Mesenchymal stem cell (in vitro differentiated cells and primary cell): ENCODE results near the gene ADNP2.

Source experiments
- DNase-seq: peaks from one replicate; pipeline ENCODE4 v3.0.0-alpha.2; 2013
- H2AFZ ChIP-seq: one replicate; pipeline ENCODE4 v1.6.1; 2013; ENCODE audit warnings: low read depth, mild to moderate bottlenecking, control low read depth, inconsistent platforms, low read length, moderate library complexity
- H2AK5ac ChIP-seq: 2 replicates; pipeline ENCODE4 v1.6.1; 2013; ENCODE audit warnings: low read length, moderate library complexity, mild to moderate bottlenecking, inconsistent platforms; ENCODE audit not compliant: severe bottlenecking
- H2BK120ac ChIP-seq: one replicate; pipeline ENCODE4 v1.6.1; 2013; ENCODE audit warnings: low read depth, mild to moderate bottlenecking, inconsistent platforms, low read length, moderate library complexity
- H2BK12ac ChIP-seq, 2 experiments: one replicate each; pipeline ENCODE4 v1.6.1; 2013; ENCODE audit warnings: inconsistent platforms in 2 of 2, low read length in 2 of 2, mild to moderate bottlenecking in 2 of 2, moderate library complexity in 2 of 2, control low read depth in 1 of 2
- H2BK15ac ChIP-seq: one replicate; pipeline ENCODE4 v1.6.1; 2013; ENCODE audit warnings: mild to moderate bottlenecking, low read depth, inconsistent platforms; ENCODE audit not compliant: poor library complexity, severe bottlenecking
- H2BK5ac ChIP-seq: 2 replicates; pipeline ENCODE4 v1.6.1; 2013; ENCODE audit warnings: low read depth, mild to moderate bottlenecking, low read length, control low read depth, inconsistent platforms; ENCODE audit not compliant: poor library complexity, severe bottlenecking
- H3K14ac ChIP-seq, 2 experiments: one replicate each; pipeline ENCODE4 v1.6.1; 2013; ENCODE audit warnings: inconsistent platforms in 2 of 2, low read length in 2 of 2, control low read depth in 1 of 2, mild to moderate bottlenecking in 1 of 2, moderate library complexity in 1 of 2
- H3K18ac ChIP-seq, 2 experiments: one replicate each; pipeline ENCODE4 v1.6.1; 2013; ENCODE audit warnings: inconsistent platforms in 2 of 2, low read length in 2 of 2, control low read depth in 1 of 2, low read depth in 1 of 2, mild to moderate bottlenecking in 1 of 2
- H3K23ac ChIP-seq, 2 experiments: one replicate each; pipeline ENCODE4 v1.6.1; 2013; ENCODE audit warnings: inconsistent platforms in 2 of 2, low read length in 2 of 2, mild to moderate bottlenecking in 2 of 2, moderate library complexity in 2 of 2, control low read depth in 1 of 2
- H3K27ac ChIP-seq: 2 replicates; pipeline ENCODE4 v1.5.1; 2013; ENCODE audit warnings: mild to moderate bottlenecking, moderate library complexity, low read length, control low read depth, inconsistent platforms; ENCODE audit not compliant: poor library complexity, severe bottlenecking
- H3K27me3 ChIP-seq, 2 experiments: 2 replicates each; pipeline versions ENCODE4 v1.6.1 to v1.7.0; 2013; ENCODE audit warnings: low read length in 2 of 2, mild to moderate bottlenecking in 2 of 2, moderate library complexity in 2 of 2, control low read depth in 1 of 2, inconsistent platforms in 1 of 2; ENCODE audit not compliant: control insufficient read depth in 1 of 2, insufficient read depth in 1 of 2
- H3K36me3 ChIP-seq, 2 experiments: 2 replicates each; pipeline versions ENCODE4 v1.6.1 to v1.7.0; 2013; ENCODE audit warnings: low read length in 2 of 2, control low read depth in 1 of 2, inconsistent platforms in 1 of 2, low read depth in 1 of 2, mild to moderate bottlenecking in 1 of 2; ENCODE audit not compliant: insufficient read depth in 2 of 2, control insufficient read depth in 1 of 2
- H3K4ac ChIP-seq, 2 experiments: one replicate each; pipeline ENCODE4 v1.6.1; 2013; ENCODE audit warnings: inconsistent platforms in 2 of 2, low read length in 2 of 2, mild to moderate bottlenecking in 2 of 2, moderate library complexity in 2 of 2, control low read depth in 1 of 2, low read depth in 1 of 2
- H3K4me1 ChIP-seq: 2 replicates; pipeline ENCODE4 v1.6.1; 2013; ENCODE audit warnings: low read depth, low read length, control low read depth; ENCODE audit not compliant: control insufficient read depth, insufficient read depth
- H3K4me2 ChIP-seq: 2 replicates; pipeline ENCODE4 v1.6.1; 2013; ENCODE audit warnings: low read length, mild to moderate bottlenecking, inconsistent platforms; ENCODE audit not compliant: poor library complexity, severe bottlenecking
- H3K4me3 ChIP-seq, 2 experiments: 2 replicates each; pipeline versions ENCODE4 v1.5.1 to v1.7.0; 2013; ENCODE audit warnings: low read length in 2 of 2, mild to moderate bottlenecking in 2 of 2, control low read depth in 1 of 2, low read depth in 1 of 2; ENCODE audit not compliant: insufficient read depth in 1 of 2
- H3K79me1 ChIP-seq: replicated peaks from 2 replicates; pipeline ENCODE4 v1.6.1; 2013; ENCODE audit warnings: mild to moderate bottlenecking, control low read depth, low read length, inconsistent platforms; ENCODE audit not compliant: poor library complexity, severe bottlenecking
- H3K9ac ChIP-seq: 2 replicates; pipeline ENCODE4 v1.7.0; 2013; ENCODE audit warnings: mild to moderate bottlenecking, low read length, moderate library complexity
- H3K9me3 ChIP-seq: 2 replicates; pipeline ENCODE4 v1.7.0; 2013; ENCODE audit warnings: mild to moderate bottlenecking, low read length; ENCODE audit not compliant: control insufficient read depth
- H4K8ac ChIP-seq: one replicate; pipeline ENCODE4 v1.6.1; 2013; ENCODE audit warnings: inconsistent platforms, mild to moderate bottlenecking, low read length, moderate library complexity
- H4K91ac ChIP-seq: one replicate; pipeline ENCODE4 v1.6.1; 2013; ENCODE audit warnings: mild to moderate bottlenecking, low read length, inconsistent platforms
- WGBS: methylation state at CpG from one replicate; pipeline ENCODE4 v1.1.7; 2013; ENCODE audit warnings: mixed read lengths; 5-methylcytosine and 5-hydroxymethylcytosine counted together

The ADNP2 gene

GRCh38 chr18:80154293-80154692, 45.2 kb downstream of the ADNP2 start:
- Histone ChIP-seq H2AK5ac (no peak overlapping the region), H3K9ac (no peak overlapping the region), H3K23ac (no peak overlapping the region), H2BK15ac (no peak overlapping the region), H3K27ac (no peak overlapping the region), H3K36me3 (peaks cover 3 to 19% of the 10 kb centered on the region in 2 experiments), H3K14ac (no peak overlapping the region), H2AFZ (no peak overlapping the region), H3K4me2 (no peak overlapping the region), H3K9me3 (no peaks in the 10 kb centered on the region), H2BK12ac (no peak overlapping the region), H3K79me1 (peaks cover 10% of the 10 kb centered on the region), H3K4me3 (no peak overlapping the region), H3K18ac (no peak overlapping the region), H3K27me3 (no peaks in the 10 kb centered on the region), H3K4me1 (no peaks in the 10 kb centered on the region), H4K8ac (no peak overlapping the region), H2BK120ac (no peak overlapping the region), H3K4ac (no peak overlapping the region), H2BK5ac (no peak overlapping the region), H4K91ac (no peak overlapping the region)
- DNase-seq = peak; percentile 38
- 82% methylated on average over 6 of the region's 6 CpGs for WGBS

- H3K9ac ChIP-seq = no peak overlapping the region
- peak; percentile 66 for DNase-seq
- H2BK15ac ChIP-seq = no peak overlapping the region
- no peak overlapping the region for H3K4ac ChIP-seq
- no peak overlapping the region for H2AK5ac ChIP-seq
- peaks cover 0 to 33% of the 10 kb centered on the region in 2 experiments for H3K36me3 ChIP-seq
- H3K4me1 ChIP-seq = peaks cover 3% of the 10 kb centered on the region
- peaks cover 20% of the 10 kb centered on the region for H3K79me1 ChIP-seq
- H3K23ac ChIP-seq = no peak overlapping the region
- no peak overlapping the region for H3K18ac ChIP-seq
- no peak overlapping the region for H4K8ac ChIP-seq
- WGBS = 75% methylated on average over 5 of the region's 8 CpGs
- no peak overlapping the region for H4K91ac ChIP-seq
- no peak overlapping the region for H3K27ac ChIP-seq
- H3K4me3 ChIP-seq = no peak overlapping the region
- no peaks in the 10 kb centered on the region for H3K9me3 ChIP-seq
- H3K14ac ChIP-seq = no peak overlapping the region
- no peaks in the 10 kb centered on the region for H3K27me3 ChIP-seq
- H2BK120ac ChIP-seq = no peak overlapping the region
- H2BK12ac ChIP-seq = no peak overlapping the region
- H2BK5ac ChIP-seq = no peak overlapping the region
- no peak overlapping the region for H2AFZ ChIP-seq
- H3K4me2 ChIP-seq = no peak overlapping the region
These were observed 48.8 kb downstream of the ADNP2 start for GRCh38 chr18:80157708-80158343.

DNA sequence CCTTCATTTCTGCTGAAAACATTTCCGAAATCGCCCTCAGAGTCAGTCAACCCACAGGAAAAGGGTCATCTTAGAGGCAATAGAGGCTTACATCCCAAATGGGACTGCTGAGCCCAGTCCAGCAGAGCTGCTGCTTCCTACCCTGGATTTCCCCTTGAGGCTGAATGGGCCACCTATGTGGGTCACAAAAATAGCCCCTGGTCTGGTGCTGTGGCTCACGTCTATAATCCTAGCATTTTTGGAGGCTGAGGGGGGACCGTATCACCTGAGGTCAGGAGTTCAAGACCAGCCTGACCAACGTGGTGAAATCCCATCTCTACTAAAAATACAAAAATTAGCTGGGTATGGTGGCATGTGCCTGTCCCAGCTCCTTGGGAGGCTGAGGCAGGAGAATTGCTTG, 49.3 kb downstream of the ADNP2 start:
- Histone ChIP-seq H4K91ac (no peak overlapping the region), H2BK120ac (no peak overlapping the region), H3K18ac (no peak overlapping the region), H3K4me1 (peaks cover 3% of the 10 kb centered on the region), H3K27ac (no peak overlapping the region), H3K9me3 (no peaks in the 10 kb centered on the region), H3K79me1 (peaks cover 20% of the 10 kb centered on the region), H2AK5ac (no peak overlapping the region), H2BK5ac (no peak overlapping the region), H3K14ac (no peak overlapping the region), H3K4ac (no peak overlapping the region), H3K4me2 (no peak overlapping the region), H3K36me3 (peaks cover 0 to 38% of the 10 kb centered on the region in 2 experiments), H3K4me3 (no peak overlapping the region), H2AFZ (no peak overlapping the region), H3K23ac (no peak overlapping the region), H2BK15ac (no peak overlapping the region), H3K27me3 (no peaks in the 10 kb centered on the region), H3K9ac (no peak overlapping the region), H2BK12ac (no peak overlapping the region), H4K8ac (no peak overlapping the region)
- 74% methylated on average over 4 of the region's 5 CpGs for WGBS
- DNase-seq = no peak

GRCh38 chr18:80159713-80160636, 50.9 kb downstream of the ADNP2 start:
- no peak overlapping the region for H2AFZ ChIP-seq
- no peak overlapping the region for H2BK5ac ChIP-seq
- 96% methylated on average over 108 of the region's 109 CpGs for WGBS
- H2BK120ac ChIP-seq = no peak overlapping the region
- H3K14ac ChIP-seq = no peak overlapping the region
- H3K4me2 ChIP-seq = no peak overlapping the region
- H3K27ac ChIP-seq = no peak overlapping the region
- no peak for DNase-seq
- H2BK15ac ChIP-seq = no peak overlapping the region
- no peaks in the 10 kb centered on the region for H3K27me3 ChIP-seq
- no peak overlapping the region for H3K9ac ChIP-seq
- no peak overlapping the region for H2BK12ac ChIP-seq
- no peak overlapping the region for H3K23ac ChIP-seq
- no peak overlapping the region for H4K91ac ChIP-seq
- peak overlapping the region in 1 of 2 experiments; percentile 33 for H3K4me3 ChIP-seq
- peaks cover 11% of the 10 kb centered on the region for H3K9me3 ChIP-seq
- no peak overlapping the region for H3K18ac ChIP-seq
- peaks cover 3% of the 10 kb centered on the region for H3K4me1 ChIP-seq
- no peak overlapping the region for H2AK5ac ChIP-seq
- H3K4ac ChIP-seq = no peak overlapping the region
- H3K79me1 ChIP-seq = peaks cover 16% of the 10 kb centered on the region
- H3K36me3 ChIP-seq = peaks cover 0 to 40% of the 10 kb centered on the region in 2 experiments
- H4K8ac ChIP-seq = no peak overlapping the region
